ENCODE results near the gene POM121L12. TPM values are rescaled to one million over a fixed set of nuclear protein-coding genes. Genes with fewer than 3 reads are reported as not detected.

Gene POM121L12
- total and polyA plus RNA-seq, 2 of the 4 experiments (the other 2 are of a cell fraction) = not detected

DNA sequence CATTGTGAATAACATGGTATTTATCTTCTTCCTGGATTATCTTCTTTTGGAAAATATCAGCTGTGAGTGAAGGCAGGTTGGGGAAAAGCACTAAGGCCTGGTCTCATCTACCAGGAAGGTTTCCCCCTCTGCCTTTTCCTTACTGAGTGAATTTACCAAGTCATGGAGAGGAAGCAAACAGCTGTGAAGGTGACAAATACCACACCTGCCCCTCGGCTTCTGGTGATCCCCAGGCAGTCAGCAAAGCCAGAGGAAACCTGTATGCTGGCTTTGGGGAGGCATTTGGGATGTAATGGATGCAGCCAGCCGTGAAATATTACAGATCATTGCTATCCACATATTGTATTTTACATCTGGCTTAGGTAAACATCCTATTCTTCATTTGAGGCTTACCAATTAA is 24.2 kb downstream of the POM121L12 start:
- peaks cover 9% of the 10 kb centered on the region; the same call in 1 of the 2 replicates for H3K9me3 ChIP-seq (ENCODE audit: control insufficient read depth, insufficient read depth, low read length)
- no peak overlapping the region for H2BK120ac ChIP-seq (ENCODE audit: low read depth, low read length)
- H2BK5ac ChIP-seq (ENCODE audit: low read depth, low read length, poor library complexity, severe bottlenecking) = no peak overlapping the region
- intact Hi-C loops (cut with micrococcal nuclease) = no loop called here
- no peak overlapping the region for H3K9ac ChIP-seq (ENCODE audit: low read depth, low read length)
- no peaks in the 10 kb centered on the region for H3K79me1 ChIP-seq (ENCODE audit: low read depth in 1 of 2, low read length in 2 of 2)
- H2AFZ ChIP-seq (replicated peaks; ENCODE audit: low read length, poor library complexity) = no peak overlapping the region
- no peaks in the 10 kb centered on the region for H3K9me1 ChIP-seq (ENCODE audit: insufficient read depth, low read length)
- POLR2A ChIA-PET (ENCODE audit: unreplicated experiment) = no interaction called here
- H2BK15ac ChIP-seq (ENCODE audit: low read depth, low read length) = no peak overlapping the region
- H3K27ac ChIP-seq (ENCODE audit: insufficient read depth, low read length) = no peak overlapping the region
- H3K27me3 ChIP-seq (ENCODE audit: control insufficient read depth, insufficient read depth, low read length) = no peaks in the 10 kb centered on the region
- H3K23ac ChIP-seq (ENCODE audit: low read depth, low read length) = no peak overlapping the region
- no peaks in the 10 kb centered on the region for H3K36me3 ChIP-seq (ENCODE audit: control insufficient read depth, insufficient read depth, low read length)
- no peak overlapping the region for H3K56ac ChIP-seq (ENCODE audit: extremely low read depth, insufficient read depth, low read length)
- no peak overlapping the region for H3K18ac ChIP-seq (ENCODE audit: low read depth, low read length)
- DNase-seq (no peak), ATAC-seq (ENCODE audit: low read depth) (no peak)
- no peak overlapping the region for H4K8ac ChIP-seq (ENCODE audit: low read depth in 2 of 2, low read length in 2 of 2)
- TF ChIP-seq MAFK (IDR thresholded peaks at IDR 0.05; ENCODE audit: low read depth, low read length) = no peak
- TF ChIP-seq, protein P1, sequence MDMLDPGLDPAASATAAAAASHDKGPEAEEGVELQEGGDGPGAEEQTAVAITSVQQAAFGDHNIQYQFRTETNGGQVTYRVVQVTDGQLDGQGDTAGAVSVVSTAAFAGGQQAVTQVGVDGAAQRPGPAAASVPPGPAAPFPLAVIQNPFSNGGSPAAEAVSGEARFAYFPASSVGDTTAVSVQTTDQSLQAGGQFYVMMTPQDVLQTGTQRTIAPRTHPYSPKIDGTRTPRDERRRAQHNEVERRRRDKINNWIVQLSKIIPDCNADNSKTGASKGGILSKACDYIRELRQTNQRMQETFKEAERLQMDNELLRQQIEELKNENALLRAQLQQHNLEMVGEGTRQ (IDR thresholded peaks at IDR 0.05; ENCODE audit: low read depth, low read length) = no peak
- no peak for TF ChIP-seq CEBPB (IDR thresholded peaks at IDR 0.05; ENCODE audit: low read depth, low read length)
- TF ChIP-seq, protein P2, sequence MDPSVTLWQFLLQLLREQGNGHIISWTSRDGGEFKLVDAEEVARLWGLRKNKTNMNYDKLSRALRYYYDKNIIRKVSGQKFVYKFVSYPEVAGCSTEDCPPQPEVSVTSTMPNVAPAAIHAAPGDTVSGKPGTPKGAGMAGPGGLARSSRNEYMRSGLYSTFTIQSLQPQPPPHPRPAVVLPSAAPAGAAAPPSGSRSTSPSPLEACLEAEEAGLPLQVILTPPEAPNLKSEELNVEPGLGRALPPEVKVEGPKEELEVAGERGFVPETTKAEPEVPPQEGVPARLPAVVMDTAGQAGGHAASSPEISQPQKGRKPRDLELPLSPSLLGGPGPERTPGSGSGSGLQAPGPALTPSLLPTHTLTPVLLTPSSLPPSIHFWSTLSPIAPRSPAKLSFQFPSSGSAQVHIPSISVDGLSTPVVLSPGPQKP (IDR thresholded peaks at IDR 0.05; ENCODE audit: borderline replicate concordance, low read depth, low read length) = no peak
- TF ChIP-seq, protein P3, sequence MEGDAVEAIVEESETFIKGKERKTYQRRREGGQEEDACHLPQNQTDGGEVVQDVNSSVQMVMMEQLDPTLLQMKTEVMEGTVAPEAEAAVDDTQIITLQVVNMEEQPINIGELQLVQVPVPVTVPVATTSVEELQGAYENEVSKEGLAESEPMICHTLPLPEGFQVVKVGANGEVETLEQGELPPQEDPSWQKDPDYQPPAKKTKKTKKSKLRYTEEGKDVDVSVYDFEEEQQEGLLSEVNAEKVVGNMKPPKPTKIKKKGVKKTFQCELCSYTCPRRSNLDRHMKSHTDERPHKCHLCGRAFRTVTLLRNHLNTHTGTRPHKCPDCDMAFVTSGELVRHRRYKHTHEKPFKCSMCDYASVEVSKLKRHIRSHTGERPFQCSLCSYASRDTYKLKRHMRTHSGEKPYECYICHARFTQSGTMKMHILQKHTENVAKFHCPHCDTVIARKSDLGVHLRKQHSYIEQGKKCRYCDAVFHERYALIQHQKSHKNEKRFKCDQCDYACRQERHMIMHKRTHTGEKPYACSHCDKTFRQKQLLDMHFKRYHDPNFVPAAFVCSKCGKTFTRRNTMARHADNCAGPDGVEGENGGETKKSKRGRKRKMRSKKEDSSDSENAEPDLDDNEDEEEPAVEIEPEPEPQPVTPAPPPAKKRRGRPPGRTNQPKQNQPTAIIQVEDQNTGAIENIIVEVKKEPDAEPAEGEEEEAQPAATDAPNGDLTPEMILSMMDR (conservative IDR thresholded peaks at IDR 0.05; ENCODE audit: low read depth, low read length) = no peak
- no peak for TF ChIP-seq RCOR1 (IDR thresholded peaks at IDR 0.05; ENCODE audit: insufficient replicate concordance, low read length)
- TF ChIP-seq BHLHE40 (IDR thresholded peaks at IDR 0.05; ENCODE audit: low read depth, low read length) = no peak
- TF ChIP-seq CHD1 (IDR thresholded peaks at IDR 0.05; ENCODE audit: low read depth, low read length) = no peak
- no peak for TF ChIP-seq NFE2L2 (IDR thresholded peaks at IDR 0.05; ENCODE audit: low read depth, low read length)
- TF ChIP-seq POLR2A (IDR thresholded peaks at IDR 0.05; ENCODE audit: low read depth, low read length) = no peak
- no peak for TF ChIP-seq MAZ (IDR thresholded peaks at IDR 0.05; ENCODE audit: borderline replicate concordance, low read depth, low read length)
- TF ChIP-seq RAD21 (IDR thresholded peaks at IDR 0.05; ENCODE audit: low read length) = no peak
- no peak for TF ChIP-seq SMC3 (IDR thresholded peaks at IDR 0.05; ENCODE audit: low read depth, low read length)
- no peak for TF ChIP-seq MXI1 (IDR thresholded peaks at IDR 0.05; ENCODE audit: borderline replicate concordance, low read depth, low read length)
- TF ChIP-seq RFX5 (IDR thresholded peaks at IDR 0.05; ENCODE audit: low read depth, low read length) = no peak
- TF ChIP-seq FOS (IDR thresholded peaks at IDR 0.05; ENCODE audit: low read depth, low read length) = no peak
- WGBS, 2 experiments (ENCODE audit: extremely low coverage in 2 of 2, insufficient read length in 1 of 2) = no CpG with 5 or more reads among the region's 2 CpGs
- H3K4me1 ChIP-seq (ENCODE audit: control insufficient read depth, insufficient read depth, low read length) = no peaks in the 10 kb centered on the region
- no peak overlapping the region for H2BK20ac ChIP-seq (ENCODE audit: low read depth, low read length)
- no peak overlapping the region for H3K4ac ChIP-seq (ENCODE audit: low read depth, low read length)
- H4K91ac ChIP-seq (ENCODE audit: insufficient read depth, low read depth, low read length) = no peak overlapping the region
- dilution Hi-C loops (cut with HindIII; ENCODE audit: low sequenced_read_pairs, unreplicated experiment) = no loop called here
- no peak overlapping the region for H4K5ac ChIP-seq (ENCODE audit: low read depth, low read length)
- H3K4me3 ChIP-seq (ENCODE audit: insufficient read depth, low read depth, low read length) = no peak overlapping the region
- no peaks in the 10 kb centered on the region for H4K20me1 ChIP-seq (ENCODE audit: insufficient read depth, low read length)
- CTCF ChIA-PET = no interaction called here
- no peak overlapping the region for H2AK5ac ChIP-seq (ENCODE audit: low read depth, low read length)
- no peak overlapping the region for H3K4me2 ChIP-seq (ENCODE audit: low read depth, low read length)
- no peak overlapping the region for H3K14ac ChIP-seq (replicated peaks; ENCODE audit: low read depth, low read length)
- in situ Hi-C loops (cut with MboI; ENCODE audit: low sequenced_read_pairs) = no loop called here
- no TSS peak for BruUV-seq (replicated peaks)
- no peak overlapping the region for H2AK9ac ChIP-seq (replicated peaks; ENCODE audit: low read depth, low read length, poor library complexity)
